Limb (tissue), 2 donors: ENCODE measurements around the gene ITIH3.
A peak's percentile ranks its signal among the peaks of the same experiment; 100 is the strongest.

ENCODE experiments used
- DNase-seq, 2 donors: peaks; one replicate each; pipeline ENCODE4 v3.0.0-alpha.2; 2016; ENCODE audit errors: extremely low spot score in 2 of 2

Gene ITIH3

GRCh38 chr3:52779837-52780585 lies 14.6 kb upstream of the ITIH3 start:
- DNase-seq: peak in 1 of 2 donors; percentile 14

GRCh38 chr3:52781741-52782140 lies 12.9 kb upstream of the ITIH3 start:
- DNase-seq: no peak

- peak in 1 of 2 donors; percentile 12 for DNase-seq
These were observed 12.0 kb upstream of the ITIH3 start for GRCh38 chr3:52782412-52783210.

GRCh38 chr3:52783211-52783555 lies 11.4 kb upstream of the ITIH3 start:
- DNase-seq: no peak

- peak in 1 of 2 donors; percentile 13 for DNase-seq
These were observed 10.5 kb upstream of the ITIH3 start for GRCh38 chr3:52784021-52784621.

- peak in 1 of 2 donors; percentile 17 for DNase-seq
These were observed 9.5 kb upstream of the ITIH3 start for GRCh38 chr3:52784931-52785590.

- DNase-seq: no peak
These were observed 8.0 kb upstream of the ITIH3 start for GRCh38 chr3:52786330-52787215.

GRCh38 chr3:52787246-52787645 lies 7.3 kb upstream of the ITIH3 start:
- DNase-seq: no peak

GRCh38 chr3:52787672-52788625 lies 6.6 kb upstream of the ITIH3 start:
- DNase-seq: no peak

GRCh38 chr3:52788890-52789745 lies 5.5 kb upstream of the ITIH3 start:
- no peak for DNase-seq

- no peak for DNase-seq
These were observed 4.9 kb upstream of the ITIH3 start for GRCh38 chr3:52789746-52790040.

- DNase-seq: no peak
These were observed 4.3 kb upstream of the ITIH3 start for GRCh38 chr3:52790337-52790736.

GRCh38 chr3:52790741-52791140 lies 3.9 kb upstream of the ITIH3 start:
- DNase-seq: no peak

- no peak for DNase-seq
These were observed 3.2 kb upstream of the ITIH3 start for GRCh38 chr3:52791366-52791765.

GRCh38 chr3:52791928-52792327 lies 2.7 kb upstream of the ITIH3 start:
- DNase-seq: no peak

GRCh38 chr3:52792413-52792812 lies 2.2 kb upstream of the ITIH3 start:
- DNase-seq: no peak

- no peak for DNase-seq
These were observed 1.5 kb upstream of the ITIH3 start for GRCh38 chr3:52792961-52793695.
